ENCODE results near the gene ZSCAN5C.
A peak's percentile ranks its signal among the peaks of the same experiment; 100 is the strongest.

ZSCAN5C gene

GRCh38 chr19:56201973-56202372 lies at the start of gene ZSCAN5C:
ZSCAN5C (plus strand) TSS chr19:56202273; CDS start chr19:56205914, 3,641 bp downstream.
- no peak within 1 kb of the TSS for H3K27ac ChIP-seq
- TF ChIP-seq ZFX (IDR thresholded peaks at IDR 0.05; ENCODE audit: borderline replicate concordance): no peak
- no peak for TF ChIP-seq CTCF (IDR thresholded peaks at IDR 0.05)

- TF ChIP-seq CTCF (IDR thresholded peaks at IDR 0.05) (no peak), ZFX (IDR thresholded peaks at IDR 0.05; ENCODE audit: borderline replicate concordance) (no peak)
- no peak overlapping the region for H3K27ac ChIP-seq
Measured at GRCh38 chr19:56152644-56153043, 49.4 kb upstream of the ZSCAN5C start.

GRCh38 chr19:56153507-56153906 lies 48.6 kb upstream of the ZSCAN5C start:
- TF ChIP-seq CTCF (IDR thresholded peaks at IDR 0.05): no peak
- TF ChIP-seq ZFX (IDR thresholded peaks at IDR 0.05; ENCODE audit: borderline replicate concordance): no peak
- no peak overlapping the region for H3K27ac ChIP-seq

GRCh38 chr19:56155124-56155687 lies 46.9 kb upstream of the ZSCAN5C start:
- no peak overlapping the region for H3K27ac ChIP-seq
- peak; percentile 60 for TF ChIP-seq CTCF (IDR thresholded peaks at IDR 0.05)
- no peak for TF ChIP-seq ZFX (IDR thresholded peaks at IDR 0.05; ENCODE audit: borderline replicate concordance)

- no peak overlapping the region for H3K27ac ChIP-seq
- TF ChIP-seq CTCF (IDR thresholded peaks at IDR 0.05) (no peak), ZFX (IDR thresholded peaks at IDR 0.05; ENCODE audit: borderline replicate concordance) (no peak)
Measured at GRCh38 chr19:56156768-56157167, 45.3 kb upstream of the ZSCAN5C start.

- TF ChIP-seq ZFX (IDR thresholded peaks at IDR 0.05; ENCODE audit: borderline replicate concordance): no peak
- TF ChIP-seq CTCF (IDR thresholded peaks at IDR 0.05): no peak
- no peak overlapping the region for H3K27ac ChIP-seq
Measured at GRCh38 chr19:56158170-56158757, 43.8 kb upstream of the ZSCAN5C start.

GRCh38 chr19:56159009-56159559 lies 43.0 kb upstream of the ZSCAN5C start:
- TF ChIP-seq CTCF (IDR thresholded peaks at IDR 0.05) (no peak), ZFX (IDR thresholded peaks at IDR 0.05; ENCODE audit: borderline replicate concordance) (no peak)
- H3K27ac ChIP-seq: no peak overlapping the region
